ENCODE results near the gene DIS3L2.

DIS3L2 gene

GRCh38 chr2:231961349-231962166, at the start of gene DIS3L2:
TSS of gene DIS3L2 (plus strand) at chr2:231961713. CDS start at chr2:232014928, 53,215 bp downstream.
- peak; percentile 88 for DNase-seq (ENCODE audit: low read depth)

- no peak for DNase-seq (ENCODE audit: low read depth)
Observed at GRCh38 chr2:231914077-231914690, 47.3 kb upstream of the DIS3L2 start.

- DNase-seq (ENCODE audit: low read depth): no peak
Observed at GRCh38 chr2:231917280-231918066, 44.0 kb upstream of the DIS3L2 start.

- DNase-seq (ENCODE audit: low read depth): no peak
Observed at GRCh38 chr2:231918501-231919330, 42.8 kb upstream of the DIS3L2 start.

- no peak for DNase-seq (ENCODE audit: low read depth)
Observed at GRCh38 chr2:231919341-231920035, 42.0 kb upstream of the DIS3L2 start.

- DNase-seq (ENCODE audit: low read depth): no peak
Observed at GRCh38 chr2:231920366-231920765, 41.1 kb upstream of the DIS3L2 start.

- DNase-seq (ENCODE audit: low read depth): no peak
Observed at GRCh38 chr2:231920795-231921194, 40.7 kb upstream of the DIS3L2 start.

- DNase-seq (ENCODE audit: low read depth): no peak
Observed at GRCh38 chr2:231922311-231923009, 39.1 kb upstream of the DIS3L2 start.

- DNase-seq (ENCODE audit: low read depth): no peak
Observed at GRCh38 chr2:231923010-231923344, 38.5 kb upstream of the DIS3L2 start.

- DNase-seq (ENCODE audit: low read depth): no peak
Observed at GRCh38 chr2:231923951-231924888, 37.3 kb upstream of the DIS3L2 start.

GRCh38 chr2:231924889-231925275, 36.6 kb upstream of the DIS3L2 start:
- no peak for DNase-seq (ENCODE audit: low read depth)

GRCh38 chr2:231925303-231926179, 36.0 kb upstream of the DIS3L2 start:
- peak; percentile 88 for DNase-seq (ENCODE audit: low read depth)

GRCh38 chr2:231926180-231926741, 35.3 kb upstream of the DIS3L2 start, which contains the start of gene NPPC:
TSS of gene NPPC (minus strand) at chr2:231926396. CDS start at chr2:231926249, 147 bp downstream.
- peak; percentile 57 for DNase-seq (ENCODE audit: low read depth)

GRCh38 chr2:231926761-231927565, 34.5 kb upstream of the DIS3L2 start:
- DNase-seq (ENCODE audit: low read depth): peak; percentile 27

GRCh38 chr2:231927566-231927890, 34.0 kb upstream of the DIS3L2 start:
- no peak for DNase-seq (ENCODE audit: low read depth)

- DNase-seq (ENCODE audit: low read depth): no peak
Observed at GRCh38 chr2:231928481-231928880, 33.0 kb upstream of the DIS3L2 start.
